Measurements from ENCODE around the gene SLBP.

SLBP gene

GRCh38 chr4:1722551-1723118, 10.5 kb upstream of the SLBP start:
- Histone ChIP-seq H3K27me3 (ENCODE audit: control insufficient read depth, insufficient read depth, low read length) (no peaks in the 10 kb centered on the region), H3K36me3 (ENCODE audit: insufficient read depth, low read length) (peaks cover 27% of the 10 kb centered on the region), H3K4me3 (ENCODE audit: low read length) (peak overlapping the region; percentile 80), H3K4me1 (ENCODE audit: control insufficient read depth, insufficient read depth, low read length) (peaks cover 42% of the 10 kb centered on the region), H3K9ac (ENCODE audit: low read depth, low read length) (peak overlapping the region; percentile 83), H3K9me3 (replicated peaks; ENCODE audit: low read length) (no peaks in the 10 kb centered on the region), H3K4me2 (ENCODE audit: low read length) (peak overlapping the region; percentile 92)

- peaks cover 35% of the 10 kb centered on the region for H3K4me1 ChIP-seq (ENCODE audit: control insufficient read depth, insufficient read depth, low read length)
- H3K27me3 ChIP-seq (ENCODE audit: control insufficient read depth, insufficient read depth, low read length): no peaks in the 10 kb centered on the region
- H3K4me3 ChIP-seq (ENCODE audit: low read length): peak overlapping the region; percentile 80
- peaks cover 31% of the 10 kb centered on the region for H3K36me3 ChIP-seq (ENCODE audit: insufficient read depth, low read length)
- H3K9me3 ChIP-seq (replicated peaks; ENCODE audit: low read length): no peaks in the 10 kb centered on the region
- peak overlapping the region; percentile 83 for H3K9ac ChIP-seq (ENCODE audit: low read depth, low read length)
- peak overlapping the region; percentile 92 for H3K4me2 ChIP-seq (ENCODE audit: low read length)
Observed at GRCh38 chr4:1721666-1722550, 9.8 kb upstream of the SLBP start.

- Histone ChIP-seq H3K4me3 (ENCODE audit: low read length) (peak within 1 kb of the TSS; percentile 92), H3K4me1 (ENCODE audit: control insufficient read depth, insufficient read depth, low read length) (peaks cover 31% of the 10 kb centered on the region)
Observed at GRCh38 chr4:1721003-1721665, 9.0 kb upstream of the SLBP start, which contains the start of the genes TACC3 and TMEM129. TACC3 (plus strand) TSS chr4:1721521; CDS start chr4:1723422, 1,901 bp downstream. TMEM129 (minus strand) TSS chr4:1721323; CDS start chr4:1720837, 486 bp downstream.

GRCh38 chr4:1720163-1720983, 8.3 kb upstream of the SLBP start:
- Histone ChIP-seq H3K36me3 (ENCODE audit: insufficient read depth, low read length) (peaks cover 33% of the 10 kb centered on the region), H3K9me3 (replicated peaks; ENCODE audit: low read length) (no peaks in the 10 kb centered on the region), H3K4me3 (ENCODE audit: low read length) (peak overlapping the region; percentile 92), H3K27me3 (ENCODE audit: control insufficient read depth, insufficient read depth, low read length) (no peaks in the 10 kb centered on the region), H3K4me2 (ENCODE audit: low read length) (peak overlapping the region; percentile 94), H3K4me1 (ENCODE audit: control insufficient read depth, insufficient read depth, low read length) (peaks cover 31% of the 10 kb centered on the region), H3K9ac (ENCODE audit: low read depth, low read length) (peak overlapping the region; percentile 91)

More at GRCh38 chr4:1721003-1721665, 9.0 kb upstream of the SLBP start, which contains the start of the genes TACC3 and TMEM129:
- Histone ChIP-seq H3K27me3 (ENCODE audit: control insufficient read depth, insufficient read depth, low read length) (no peaks in the 10 kb centered on the region), H3K9me3 (replicated peaks; ENCODE audit: low read length) (no peaks in the 10 kb centered on the region), H3K4me2 (ENCODE audit: low read length) (peak within 1 kb of the TSS; percentile 94), H3K9ac (ENCODE audit: low read depth, low read length) (peak within 1 kb of the TSS; percentile 91), H3K36me3 (ENCODE audit: insufficient read depth, low read length) (peaks cover 37% of the 10 kb centered on the region)

GRCh38 chr4:1718095-1718850, 6.2 kb upstream of the SLBP start:
- Histone ChIP-seq H3K36me3 (ENCODE audit: insufficient read depth, low read length) (peaks cover 24% of the 10 kb centered on the region), H3K9ac (ENCODE audit: low read depth, low read length) (no peak overlapping the region), H3K4me1 (ENCODE audit: control insufficient read depth, insufficient read depth, low read length) (peaks cover 39% of the 10 kb centered on the region)

GRCh38 chr4:1717129-1718094, 5.3 kb upstream of the SLBP start:
- H3K4me1 ChIP-seq (ENCODE audit: control insufficient read depth, insufficient read depth, low read length): peaks cover 34% of the 10 kb centered on the region
- no peak overlapping the region for H3K4me2 ChIP-seq (ENCODE audit: low read length)
- H3K9ac ChIP-seq (ENCODE audit: low read depth, low read length): no peak overlapping the region
- peaks cover 20% of the 10 kb centered on the region for H3K36me3 ChIP-seq (ENCODE audit: insufficient read depth, low read length)
- H3K9me3 ChIP-seq (replicated peaks; ENCODE audit: low read length): no peaks in the 10 kb centered on the region
- H3K27me3 ChIP-seq (ENCODE audit: control insufficient read depth, insufficient read depth, low read length): no peaks in the 10 kb centered on the region
- no peak overlapping the region for H3K4me3 ChIP-seq (ENCODE audit: low read length)

More at GRCh38 chr4:1718095-1718850, 6.2 kb upstream of the SLBP start:
- H3K4me2 ChIP-seq (ENCODE audit: low read length): no peak overlapping the region
- no peaks in the 10 kb centered on the region for H3K27me3 ChIP-seq (ENCODE audit: control insufficient read depth, insufficient read depth, low read length)
- H3K9me3 ChIP-seq (replicated peaks; ENCODE audit: low read length): no peaks in the 10 kb centered on the region
- H3K4me3 ChIP-seq (ENCODE audit: low read length): no peak overlapping the region

- Histone ChIP-seq H3K9ac (ENCODE audit: low read depth, low read length) (no peak overlapping the region), H3K36me3 (ENCODE audit: insufficient read depth, low read length) (peaks cover 20% of the 10 kb centered on the region), H3K4me3 (ENCODE audit: low read length) (no peak overlapping the region), H3K27me3 (ENCODE audit: control insufficient read depth, insufficient read depth, low read length) (no peaks in the 10 kb centered on the region), H3K9me3 (replicated peaks; ENCODE audit: low read length) (no peaks in the 10 kb centered on the region), H3K4me2 (ENCODE audit: low read length) (no peak overlapping the region), H3K4me1 (ENCODE audit: control insufficient read depth, insufficient read depth, low read length) (peaks cover 27% of the 10 kb centered on the region)
Observed at GRCh38 chr4:1716065-1716945, 4.2 kb upstream of the SLBP start.

- H3K9ac ChIP-seq (ENCODE audit: low read depth, low read length): no peak overlapping the region
- H3K36me3 ChIP-seq (ENCODE audit: insufficient read depth, low read length): peaks cover 22% of the 10 kb centered on the region
- no peaks in the 10 kb centered on the region for H3K27me3 ChIP-seq (ENCODE audit: control insufficient read depth, insufficient read depth, low read length)
- no peak overlapping the region for H3K4me3 ChIP-seq (ENCODE audit: low read length)
- peaks cover 35% of the 10 kb centered on the region for H3K4me1 ChIP-seq (ENCODE audit: control insufficient read depth, insufficient read depth, low read length)
- H3K9me3 ChIP-seq (replicated peaks; ENCODE audit: low read length): no peaks in the 10 kb centered on the region
- no peak overlapping the region for H3K4me2 ChIP-seq (ENCODE audit: low read length)
Observed at GRCh38 chr4:1715002-1715758, 3.1 kb upstream of the SLBP start.
